Right hindlimb (tissue), 1 donor: ENCODE data around the gene PRICKLE4.

Source experiments
- DNase-seq: peaks from one replicate; pipeline ENCODE4 v3.0.0-alpha.2; 2018

Gene PRICKLE4

DNA sequence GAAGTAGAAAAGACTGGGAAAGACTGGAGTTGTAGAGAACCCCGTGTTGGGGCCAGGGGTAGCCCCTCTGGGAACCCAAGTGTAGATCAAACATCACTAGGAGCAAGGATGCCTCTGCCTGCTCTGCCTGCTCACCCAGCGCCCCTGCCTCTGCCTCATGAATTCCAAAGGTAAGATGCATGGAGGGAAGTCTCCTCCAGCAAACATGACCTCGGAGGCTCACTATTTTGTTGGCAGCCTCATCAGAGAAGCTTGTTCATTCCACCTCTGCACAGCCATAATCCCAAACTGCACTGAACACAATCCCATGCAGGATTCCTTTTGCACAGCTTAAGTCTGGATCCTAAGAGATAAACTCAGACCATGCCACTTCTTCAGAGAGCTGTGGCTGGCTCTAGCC is 5.7 kb upstream of the PRICKLE4 start:
- no peak for DNase-seq

DNA sequence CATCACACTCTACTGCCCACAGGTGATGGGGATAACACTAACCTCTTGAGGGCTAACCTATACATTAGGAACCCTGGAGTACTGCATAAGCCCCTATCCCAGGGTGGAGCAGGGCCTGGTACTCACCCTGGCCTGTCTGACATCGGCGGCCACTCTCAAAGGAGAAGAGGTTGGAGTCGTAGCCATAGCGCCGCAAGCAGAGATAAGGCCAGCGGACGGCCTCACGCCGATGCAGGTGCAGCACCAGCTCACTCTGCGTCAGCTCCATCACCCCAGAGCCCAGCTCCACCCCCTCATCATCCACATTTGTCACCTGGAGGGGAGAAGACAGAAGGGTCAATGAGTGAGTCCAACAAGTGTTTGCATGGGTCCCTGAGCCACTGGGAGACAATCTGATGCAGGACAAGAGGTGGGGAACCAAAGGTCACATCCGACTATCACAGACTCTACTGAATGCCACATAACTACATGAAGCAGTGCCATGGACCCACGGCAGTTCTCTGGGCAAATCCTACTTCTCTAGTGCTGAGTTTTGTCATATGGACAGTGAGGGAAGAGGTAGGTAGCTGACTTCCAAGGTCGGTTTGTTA is 5.2 kb upstream of the PRICKLE4 start:
- DNase-seq = no peak

DNA sequence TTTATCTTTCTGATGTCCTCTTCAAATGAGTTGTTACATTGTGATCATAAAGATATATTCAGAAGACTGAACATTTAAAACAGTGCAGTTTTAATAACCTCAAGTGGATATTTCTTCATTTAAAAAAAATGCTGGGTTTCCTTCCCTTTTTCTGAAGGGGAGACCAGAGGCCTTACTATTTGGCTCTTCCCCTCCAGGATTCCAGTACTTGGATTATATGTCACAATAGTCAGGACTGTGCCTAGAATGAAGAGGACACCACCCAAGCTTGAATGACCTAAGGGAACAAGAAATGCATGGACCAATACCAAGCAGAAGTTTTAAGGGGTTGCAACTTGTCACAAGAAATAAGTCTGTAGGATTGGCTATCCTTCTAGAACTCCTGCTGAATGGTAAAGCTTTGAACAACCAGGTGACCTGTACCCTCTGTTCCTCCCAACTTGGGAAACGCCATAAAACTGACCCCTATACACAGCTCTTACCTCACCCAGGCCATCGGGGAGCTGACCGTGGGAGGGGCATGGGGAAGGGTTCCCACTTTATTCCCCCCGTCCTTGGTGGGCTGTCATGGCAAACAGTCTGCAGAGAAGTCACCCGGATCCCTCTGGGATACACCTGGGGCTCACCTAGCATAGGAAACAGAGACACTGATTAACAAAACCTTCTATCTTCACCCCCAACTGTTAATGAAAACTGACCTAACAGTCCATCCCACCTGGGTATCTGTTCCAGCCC is 2.9 kb upstream of the PRICKLE4 start:
- no peak for DNase-seq

DNA sequence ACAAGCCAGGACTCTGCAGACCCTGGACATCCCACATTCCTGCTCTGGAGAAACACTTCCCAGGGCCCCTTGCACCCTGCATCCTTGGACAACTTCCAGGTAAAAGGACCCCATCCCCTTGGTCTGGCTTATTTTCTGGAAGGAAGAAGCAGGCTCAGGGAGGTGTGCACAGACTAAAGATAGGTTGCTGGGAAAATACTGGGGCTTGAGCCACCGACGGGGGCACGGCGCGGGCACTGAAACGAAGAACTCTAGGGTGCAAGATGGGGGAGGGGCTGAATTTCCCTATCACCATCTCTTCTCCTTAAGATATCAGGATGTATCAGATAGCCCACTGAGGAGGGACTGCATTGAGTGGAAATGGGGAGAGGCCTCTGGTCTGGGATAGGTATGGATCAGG is 1.7 kb upstream of the PRICKLE4 start:
- no peak for DNase-seq

DNA sequence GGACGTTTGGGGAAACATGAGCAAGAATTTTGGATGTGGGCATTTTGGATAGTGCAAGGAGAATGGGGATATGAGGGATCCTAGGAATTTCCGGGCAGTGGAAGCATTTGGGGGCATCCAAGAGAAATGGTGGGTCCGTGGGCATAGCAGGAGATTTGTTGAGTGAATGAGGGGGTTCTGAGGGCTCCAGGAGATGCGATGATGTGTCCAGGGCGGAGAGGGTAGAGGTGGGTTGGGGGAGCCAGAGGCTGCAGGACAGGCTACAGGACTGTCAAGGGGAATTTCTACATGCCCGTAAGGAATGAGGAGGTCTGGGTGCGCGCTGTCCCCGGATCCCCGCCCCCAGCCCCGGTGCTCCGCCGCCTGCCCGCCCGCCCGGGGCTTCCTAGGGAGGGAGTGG is 1.2 kb upstream of the PRICKLE4 start:
- DNase-seq = no peak

DNA sequence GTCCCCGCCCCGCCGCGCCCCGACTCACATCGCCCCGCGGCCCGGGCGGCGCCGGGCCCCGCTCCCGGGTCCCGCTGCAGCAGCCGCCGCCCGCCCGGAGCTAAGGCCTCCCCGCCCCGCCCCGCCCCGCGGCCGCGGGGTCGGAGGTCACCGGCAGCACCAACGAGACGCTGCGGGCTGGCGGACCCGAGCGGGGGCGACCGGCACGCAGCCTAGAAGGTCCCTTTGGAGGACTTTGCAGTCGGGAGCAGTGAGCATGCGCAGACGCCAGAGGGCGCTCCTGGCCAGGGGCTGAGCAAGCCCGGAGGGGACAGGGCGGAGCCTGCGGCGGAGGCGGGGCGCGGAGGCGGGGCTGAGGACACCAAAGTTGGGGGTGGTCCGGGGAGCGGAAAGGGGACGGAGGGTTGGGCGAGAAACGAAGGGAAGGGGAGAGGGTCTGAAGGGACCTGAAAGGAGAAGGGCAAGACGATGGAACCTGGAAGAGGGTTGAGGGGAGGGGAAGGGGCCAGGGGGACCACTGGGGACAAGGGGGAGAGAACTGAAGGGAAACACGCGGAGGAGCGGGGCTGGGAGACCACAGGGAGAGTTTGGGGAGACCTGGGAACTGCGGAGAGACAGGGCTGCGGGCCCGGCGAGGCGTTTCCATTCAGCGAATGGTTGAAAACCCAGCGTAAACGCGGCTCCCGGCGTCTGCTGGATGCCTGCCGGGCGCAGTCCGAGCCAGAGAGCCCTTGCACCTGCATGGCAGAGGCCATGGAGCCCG is 613 bp upstream of the PRICKLE4 start, which contains the start of gene FRS3:
Gene FRS3, minus strand, starts transcription at position 113 of the 763 bp plus-strand sequence. CDS start 2,913 bp downstream, outside the sequence.
- peak; percentile 98 for DNase-seq

DNA sequence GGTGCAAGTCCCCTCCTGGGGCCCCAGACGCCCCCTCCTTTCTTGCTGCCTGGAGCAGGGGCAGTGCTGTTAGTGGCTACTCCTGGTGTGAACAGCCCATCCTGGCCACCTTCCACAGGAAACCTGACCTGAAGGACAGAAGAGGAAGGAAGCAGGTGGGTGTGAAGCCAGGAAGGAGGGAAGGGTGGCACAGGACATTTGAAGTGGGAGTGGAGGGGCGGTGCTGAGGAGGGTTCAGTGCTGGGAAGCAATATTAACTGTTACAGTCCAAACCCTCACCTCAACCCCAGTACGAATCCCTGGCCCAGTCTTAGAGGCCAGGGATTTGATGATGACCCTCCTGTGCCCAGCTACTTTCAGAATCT is 766 bp downstream of the PRICKLE4 start:
- no peak for DNase-seq

DNA sequence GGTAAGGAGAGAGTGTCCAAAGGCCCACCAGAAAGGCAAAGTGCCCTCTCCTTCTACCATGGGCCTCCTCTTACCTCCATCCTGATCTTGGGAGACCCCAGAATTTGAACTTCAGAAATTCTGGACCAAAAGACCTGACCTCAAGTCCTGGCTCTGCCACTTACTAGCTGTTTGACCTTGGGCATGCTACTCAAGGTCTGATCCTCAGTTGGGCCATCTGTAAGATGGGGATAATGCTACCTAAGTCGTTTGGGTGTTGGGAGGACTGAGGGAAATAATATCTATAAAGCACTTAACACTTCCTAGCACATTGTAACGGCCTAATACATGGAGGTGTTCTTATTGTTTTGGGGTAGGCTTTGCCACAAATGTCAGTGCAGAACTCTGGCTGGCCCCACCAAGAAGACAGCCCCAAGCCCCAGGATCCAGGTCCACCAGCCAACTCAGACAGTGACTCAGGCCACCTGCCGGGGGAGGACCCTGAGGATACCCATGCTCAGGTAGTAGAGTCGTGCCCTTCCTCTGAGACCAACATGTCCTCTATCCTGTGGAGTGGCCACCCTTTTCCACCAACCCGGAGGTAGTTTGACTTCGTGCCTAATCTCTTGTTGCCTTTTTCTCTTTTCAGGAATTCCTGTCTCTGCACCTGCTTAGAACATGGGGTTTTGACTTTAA is 2.7 kb downstream of the PRICKLE4 start:
- no peak for DNase-seq

DNA sequence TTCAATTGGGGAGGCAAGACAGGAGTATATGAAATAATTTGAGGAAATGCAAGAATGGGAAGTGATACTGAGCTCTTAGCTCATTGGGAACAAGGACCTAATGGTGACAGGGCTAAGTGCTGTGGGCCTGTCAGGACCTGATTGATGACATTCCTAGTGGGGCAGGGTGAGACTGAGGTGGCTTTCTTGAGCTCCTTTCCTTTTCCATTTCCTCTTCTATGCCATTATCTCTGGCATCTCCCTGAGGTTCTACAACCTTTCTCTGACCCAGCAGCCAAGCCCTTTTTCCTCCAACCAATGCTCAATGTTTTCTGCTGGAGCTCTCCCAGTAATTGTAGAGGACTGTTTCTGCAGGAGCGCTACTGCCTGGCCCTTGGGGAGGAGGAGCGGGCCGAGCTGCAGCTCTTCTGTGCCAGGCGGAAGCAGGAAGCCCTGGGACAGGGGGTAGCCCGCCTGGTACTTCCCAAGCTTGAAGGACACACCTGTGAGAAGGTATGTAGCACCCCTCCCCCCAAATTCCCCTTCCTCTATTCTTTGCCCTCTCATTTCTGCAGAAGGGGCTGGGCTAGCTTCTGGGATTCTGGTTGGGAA is 4.1 kb downstream of the PRICKLE4 start:
- no peak for DNase-seq

DNA sequence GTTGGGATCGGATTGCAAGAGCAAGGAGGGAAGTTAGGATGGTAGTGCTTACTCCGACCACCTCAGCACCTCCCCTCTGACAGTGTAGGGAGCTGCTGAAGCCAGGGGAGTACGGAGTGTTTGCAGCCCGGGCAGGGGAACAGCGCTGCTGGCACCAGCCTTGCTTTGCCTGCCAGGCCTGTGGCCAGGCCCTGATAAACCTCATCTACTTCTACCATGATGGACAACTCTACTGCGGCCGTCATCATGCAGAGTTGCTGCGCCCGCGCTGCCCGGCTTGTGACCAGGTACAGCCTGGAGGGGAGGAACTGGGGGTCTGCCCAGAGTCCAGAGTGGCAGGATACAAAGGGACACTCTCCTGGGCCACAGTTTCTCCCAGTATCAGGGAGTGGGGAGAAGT is 4.7 kb downstream of the PRICKLE4 start:
- no peak for DNase-seq

DNA sequence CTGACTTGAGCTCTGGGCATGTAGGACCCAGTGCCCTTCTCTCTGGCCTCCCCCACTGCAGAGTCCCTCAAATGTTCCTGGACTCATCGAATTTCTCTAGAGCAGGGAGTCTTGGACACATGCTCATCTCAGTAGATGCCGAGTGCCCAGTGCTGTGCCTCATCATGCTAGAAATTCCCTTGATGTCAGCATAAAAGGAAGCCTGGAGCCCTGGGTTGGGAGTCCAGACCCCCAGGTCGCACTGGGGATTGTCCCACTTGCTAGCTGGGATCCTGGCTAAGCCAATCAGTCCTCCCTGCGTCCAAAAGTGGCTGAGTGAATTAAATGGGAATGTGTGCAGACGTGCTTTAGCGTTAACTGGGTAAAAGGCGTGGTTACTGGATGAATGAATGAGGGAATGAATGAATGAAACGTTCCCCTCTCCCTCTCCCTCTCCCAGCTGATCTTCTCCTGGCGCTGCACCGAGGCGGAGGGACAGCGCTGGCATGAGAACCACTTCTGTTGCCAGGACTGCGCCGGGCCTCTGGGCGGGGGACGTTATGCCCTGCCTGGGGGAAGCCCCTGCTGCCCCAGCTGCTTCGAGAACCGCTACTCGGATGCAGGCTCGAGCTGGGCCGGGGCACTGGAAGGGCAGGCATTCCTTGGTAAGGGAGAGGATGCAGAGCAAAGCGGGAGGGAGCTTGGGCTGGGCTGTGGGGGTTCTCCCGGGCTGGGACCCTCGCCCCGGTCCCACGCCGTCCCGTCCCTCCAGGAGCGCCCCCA is 5.3 kb downstream of the PRICKLE4 start:
- no peak for DNase-seq

DNA sequence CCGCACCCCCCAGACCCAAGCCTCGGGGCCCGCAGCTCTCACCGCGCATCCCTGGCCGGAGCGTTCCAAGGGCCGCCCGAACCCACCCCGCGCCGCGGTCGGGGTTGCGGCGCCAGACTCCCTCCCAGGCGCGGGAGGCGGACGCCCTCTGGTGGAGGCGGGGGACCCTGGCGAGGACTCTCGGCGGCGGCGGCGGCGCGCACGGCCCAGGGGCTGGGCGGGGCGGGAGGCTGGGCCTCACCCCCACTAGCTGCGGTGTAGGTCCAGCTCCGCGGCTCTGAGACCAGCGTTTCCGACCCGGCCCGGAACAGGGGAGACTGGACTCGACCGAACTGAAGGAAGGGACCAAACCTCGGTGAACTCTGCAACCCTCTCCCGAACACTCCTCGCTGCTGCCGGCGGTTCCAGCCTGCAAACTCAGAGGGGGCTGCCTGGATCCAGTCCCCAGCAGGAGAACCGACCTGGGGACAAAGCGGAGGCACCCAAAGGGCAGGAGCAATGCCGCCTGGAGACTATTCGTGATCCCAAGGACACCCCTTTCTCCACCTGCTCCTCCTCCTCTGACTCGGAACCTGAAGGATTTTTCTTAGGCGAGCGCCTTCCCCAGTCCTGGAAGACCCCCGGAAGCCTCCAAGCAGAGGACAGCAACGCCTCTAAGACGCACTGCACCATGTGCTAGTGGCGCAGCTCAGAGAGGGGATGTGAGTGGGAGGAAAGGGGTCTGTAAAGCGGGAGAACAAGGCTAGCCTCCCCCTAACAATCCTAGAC is 6.1 kb downstream of the PRICKLE4 start:
- peak; percentile 92 for DNase-seq

DNA sequence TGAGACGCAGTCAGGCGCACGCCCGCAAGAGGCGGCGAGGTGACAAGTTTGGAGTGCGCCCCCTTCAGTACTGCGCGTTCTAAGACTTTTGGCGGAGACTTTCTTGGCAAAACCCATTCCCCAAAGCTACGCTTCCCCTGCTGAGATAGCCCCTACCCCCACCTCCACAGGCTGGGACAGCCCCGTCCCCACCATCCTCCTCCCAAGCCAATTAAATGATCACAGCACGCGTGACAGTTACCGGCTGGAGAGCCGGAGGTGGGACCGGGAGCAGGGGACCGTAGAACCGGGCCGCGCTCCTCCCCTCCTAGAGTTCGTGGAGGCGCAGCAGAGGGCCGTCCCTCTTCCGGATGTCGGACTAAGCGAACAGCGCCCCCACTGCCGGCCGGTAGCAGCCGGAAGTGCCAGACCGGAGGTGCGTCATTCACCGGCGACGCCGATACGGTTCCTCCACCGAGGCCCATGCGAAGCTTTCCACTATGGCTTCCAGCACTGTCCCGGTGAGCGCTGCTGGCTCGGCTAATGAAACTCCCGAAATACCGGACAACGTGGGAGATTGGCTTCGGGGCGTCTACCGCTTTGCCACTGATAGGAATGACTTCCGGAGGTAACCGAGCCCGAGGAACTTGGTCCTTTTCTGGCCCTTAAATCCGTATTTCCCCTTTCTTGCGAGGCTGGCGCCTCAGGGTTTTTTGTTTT is 6.8 kb downstream of the PRICKLE4 start, which contains the start of gene TOMM6:
Gene TOMM6, plus strand, starts transcription at position 476 of the 699 bp plus-strand sequence. Its CDS starts 4 bp downstream, at position 480.
- peak; percentile 97 for DNase-seq

DNA sequence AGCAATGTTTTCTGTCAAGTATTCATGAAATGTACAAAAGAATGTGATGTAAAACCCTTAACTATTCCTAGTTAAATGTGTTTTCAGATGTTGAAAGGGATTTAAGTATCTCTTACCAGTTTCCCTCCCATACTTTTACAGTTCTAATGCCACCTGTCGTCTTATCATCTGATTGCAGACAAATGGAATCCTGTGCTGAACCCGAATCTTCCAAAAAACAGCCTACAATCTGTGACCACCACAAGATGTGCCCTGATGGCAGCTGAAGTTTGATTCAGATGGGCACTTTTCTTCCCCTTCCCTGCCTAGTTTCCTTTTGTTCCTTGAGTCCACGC is 8.8 kb downstream of the PRICKLE4 start:
- DNase-seq = no peak

DNA sequence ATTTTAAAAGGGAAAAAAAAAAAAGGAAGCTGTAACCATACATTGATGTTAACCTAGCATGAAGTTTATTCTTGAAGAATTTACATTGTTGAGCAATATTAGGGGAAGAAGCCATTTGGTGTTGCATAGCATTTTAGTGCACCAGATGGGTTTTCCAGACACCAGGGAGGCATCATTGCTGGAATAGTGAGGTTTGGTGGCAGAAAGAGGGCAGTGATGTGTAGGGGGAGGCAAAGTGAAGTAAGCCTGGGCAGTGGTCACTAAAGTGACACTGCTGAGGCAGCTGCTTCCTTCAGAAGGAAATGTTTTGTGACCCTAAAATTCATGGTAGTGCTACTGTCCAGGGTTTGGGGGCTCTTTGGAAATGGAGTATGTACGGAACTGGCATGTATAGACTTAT is 9.5 kb downstream of the PRICKLE4 start:
- DNase-seq = no peak

DNA sequence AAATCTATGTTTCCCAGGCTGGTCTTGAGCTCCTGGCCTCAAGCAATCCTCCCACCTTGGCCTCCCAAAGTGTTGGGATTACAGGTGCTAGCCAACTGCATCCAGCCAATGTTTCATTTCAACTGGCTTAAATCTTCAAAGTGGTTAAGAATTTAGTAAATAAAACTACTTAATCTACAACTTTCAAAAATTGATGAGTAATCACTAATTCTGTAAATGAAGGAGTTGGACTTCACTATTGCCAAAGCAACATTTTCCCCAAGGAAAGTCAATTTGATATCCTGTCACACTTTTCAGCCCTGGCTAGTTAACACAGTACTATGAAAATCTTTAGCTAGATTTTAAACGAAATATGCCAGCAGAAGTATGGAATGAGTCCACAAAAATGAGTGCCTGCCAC is 10.7 kb downstream of the PRICKLE4 start:
- no peak for DNase-seq

DNA sequence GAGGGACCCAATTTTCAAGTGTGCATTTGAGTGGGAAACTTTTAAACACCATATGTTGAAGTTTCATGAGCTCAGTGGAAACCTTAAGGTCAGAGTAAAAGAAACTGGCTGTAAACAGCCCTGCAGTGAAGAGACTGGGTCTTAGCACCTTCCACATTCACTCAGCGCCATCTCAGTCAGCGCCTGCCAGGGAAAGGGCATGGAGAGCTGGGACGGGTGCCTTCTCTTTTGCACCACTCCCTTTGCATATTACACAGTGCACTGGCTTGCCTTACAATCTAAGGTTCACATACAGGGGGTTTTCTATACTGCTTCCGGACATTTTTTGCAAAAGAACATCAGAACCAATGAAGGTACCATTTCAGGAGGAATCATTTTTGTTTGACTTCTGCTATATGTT is 11.4 kb downstream of the PRICKLE4 start:
- DNase-seq = no peak

DNA sequence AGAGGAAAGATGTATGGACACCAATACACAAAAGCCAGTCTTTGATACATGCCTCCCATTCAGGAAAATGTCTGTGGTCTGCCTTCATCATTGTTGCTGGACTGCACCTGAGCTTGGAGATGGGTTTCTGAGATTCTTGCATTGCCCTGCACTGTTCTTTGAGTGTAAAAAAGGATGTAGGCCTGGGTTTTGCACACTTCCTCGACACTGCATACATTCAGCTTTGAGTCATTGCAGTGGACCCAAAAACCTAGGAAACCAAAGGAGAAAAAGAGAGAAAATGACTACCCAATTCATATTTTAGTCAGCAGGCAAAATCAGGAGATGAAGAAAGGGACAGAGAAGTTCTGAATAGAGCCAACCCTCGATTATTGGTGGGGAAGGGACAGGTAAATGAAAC is 15.9 kb downstream of the PRICKLE4 start:
- DNase-seq = no peak

DNA sequence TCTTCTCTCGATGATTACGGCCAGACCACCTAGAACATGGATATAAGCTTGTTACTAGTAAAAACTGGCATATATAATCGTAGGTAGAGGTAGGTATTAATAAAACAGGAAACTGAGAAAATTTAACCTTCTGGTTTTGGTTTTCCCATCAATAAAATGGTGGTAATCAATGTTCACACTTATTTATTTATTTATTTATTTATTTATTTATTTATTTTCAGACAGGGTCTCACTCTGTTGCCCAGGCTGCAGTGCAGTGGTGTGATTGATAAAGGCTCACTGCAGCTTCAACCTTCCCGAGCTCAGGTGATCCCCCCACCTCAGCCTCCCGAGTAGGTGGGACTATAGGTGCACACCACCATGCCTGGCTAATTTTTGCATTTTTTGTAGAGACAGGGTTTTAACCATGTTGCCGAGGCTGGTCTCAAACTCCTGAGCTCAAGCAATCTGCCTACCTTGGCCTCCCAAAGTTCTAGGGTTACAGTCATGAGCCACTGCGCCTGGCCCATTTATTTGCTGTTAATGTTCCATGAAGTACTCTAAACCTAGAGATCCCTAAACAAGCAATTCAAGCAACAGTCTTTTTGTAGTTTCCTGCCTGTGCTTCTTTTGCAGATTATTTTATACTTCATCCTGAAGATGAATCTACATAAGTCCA is 18.4 kb downstream of the PRICKLE4 start:
- no peak for DNase-seq

DNA sequence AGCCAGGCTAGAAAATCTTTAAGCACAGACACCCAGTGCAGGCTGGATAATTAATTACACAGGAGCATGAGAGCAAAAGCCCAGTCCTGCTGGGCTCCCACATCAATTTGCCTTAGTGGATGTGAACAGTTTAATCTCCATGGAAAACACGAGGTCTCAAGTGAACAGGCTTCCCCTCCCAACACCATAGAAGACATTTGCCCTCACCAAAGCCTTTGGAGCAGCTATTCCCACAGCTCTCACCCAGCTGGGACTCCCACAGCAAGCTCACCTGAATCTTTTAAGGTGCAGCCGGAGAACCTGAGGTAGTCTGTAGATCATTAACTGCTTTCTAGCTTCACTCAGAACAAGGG is 19.0 kb downstream of the PRICKLE4 start:
- DNase-seq = no peak
